Activated T-cell treated with anti-CD3 and anti-CD28 coated beads, Interleukin-2, amount 50 U/mL, for 24 hours (primary cell): Measurements from ENCODE around the gene SCUBE2.

ENCODE experiments used
- DNase-seq: peaks from one replicate; pipeline ENCODE4 v3.0.0-alpha.2; 2020
- H3K27ac Mint-ChIP-seq: 2 replicates; pipeline ENCODE4 v1.8.0; 2020; ENCODE audit warnings: mild to moderate bottlenecking, mixed read lengths
- H3K27me3 Mint-ChIP-seq: 2 replicates; pipeline ENCODE4 v1.8.0; 2020; ENCODE audit warnings: mixed read lengths
- H3K36me3 Mint-ChIP-seq: 2 replicates; pipeline ENCODE4 v1.8.0; 2020; ENCODE audit warnings: low read depth, mixed read lengths
- H3K4me1 Mint-ChIP-seq: 2 replicates; pipeline ENCODE4 v1.8.0; 2020; ENCODE audit warnings: low read depth, mixed read lengths
- H3K4me3 Mint-ChIP-seq: 2 replicates; pipeline ENCODE4 v1.8.0; 2020; ENCODE audit warnings: mild to moderate bottlenecking, moderate library complexity, mixed read lengths
- H3K9me3 Mint-ChIP-seq: 2 replicates; pipeline ENCODE4 v1.8.0; 2020; ENCODE audit warnings: mixed read lengths

Gene SCUBE2

GRCh38 chr11:9091044-9091922 is at the start of gene SCUBE2:
Gene SCUBE2 (minus strand): TSS chr11:9091599. CDS start chr11:9091528, 71 bp downstream.
- Mint-ChIP-seq H3K9me3 (no peaks in the 10 kb centered on the region), H3K36me3 (no peaks in the 10 kb centered on the region), H3K4me3 (peak within 1 kb of the TSS; percentile 51), H3K4me1 (peaks cover 4% of the 10 kb centered on the region), H3K27ac (no peak within 1 kb of the TSS), H3K27me3 (peaks cover 79% of the 10 kb centered on the region)
- DNase-seq: no peak

- Mint-ChIP-seq H3K27me3 (no peaks in the 10 kb centered on the region), H3K27ac (no peak overlapping the region), H3K4me1 (peaks cover 39% of the 10 kb centered on the region), H3K4me3 (no peak overlapping the region), H3K36me3 (peaks cover 64% of the 10 kb centered on the region), H3K9me3 (no peaks in the 10 kb centered on the region)
- DNase-seq: no peak
These were observed 49.8 kb upstream of the SCUBE2 start for GRCh38 chr11:9141186-9141585.

DNA sequence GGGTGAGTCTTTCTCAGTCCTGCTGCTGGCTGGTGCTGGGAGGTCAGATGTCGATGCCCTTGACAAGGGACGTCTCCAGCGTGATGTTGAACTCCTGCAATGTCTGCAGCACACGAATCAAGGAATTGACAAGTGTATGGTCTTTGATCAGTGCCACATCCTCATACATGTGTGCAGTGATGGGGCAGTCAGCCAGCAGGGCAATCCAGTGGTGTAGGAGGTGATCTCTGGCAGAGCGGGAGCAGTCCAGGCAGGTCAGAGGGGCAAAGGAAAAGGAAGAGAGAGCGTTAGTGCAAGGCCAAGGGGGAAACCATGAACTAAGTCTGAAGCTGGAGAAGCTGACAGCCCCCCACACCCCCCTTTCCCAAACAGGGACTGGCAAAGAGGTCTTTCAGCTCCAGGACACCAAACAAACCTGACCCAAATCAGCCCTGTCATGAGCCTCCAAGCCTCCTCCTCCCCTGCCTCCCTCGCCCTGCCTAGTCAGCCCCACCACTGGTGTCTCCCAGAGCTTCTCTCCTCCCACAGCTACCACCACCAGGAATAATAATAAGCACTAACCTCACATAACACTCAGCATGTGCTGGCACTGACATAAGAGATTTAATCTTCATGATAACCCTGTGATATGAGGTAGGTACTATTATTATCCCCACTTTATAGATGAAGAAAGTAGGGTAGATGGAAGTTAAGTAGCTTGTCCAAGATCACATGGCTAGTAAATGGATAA is 48.4 kb upstream of the SCUBE2 start:
- H3K36me3 Mint-ChIP-seq: peaks cover 52% of the 10 kb centered on the region
- H3K4me3 Mint-ChIP-seq: no peak overlapping the region
- DNase-seq: no peak
- H3K9me3 Mint-ChIP-seq: no peaks in the 10 kb centered on the region
- peak overlapping the region; percentile 5 for H3K27ac Mint-ChIP-seq
- peaks cover 36% of the 10 kb centered on the region for H3K4me1 Mint-ChIP-seq
- no peaks in the 10 kb centered on the region for H3K27me3 Mint-ChIP-seq

DNA sequence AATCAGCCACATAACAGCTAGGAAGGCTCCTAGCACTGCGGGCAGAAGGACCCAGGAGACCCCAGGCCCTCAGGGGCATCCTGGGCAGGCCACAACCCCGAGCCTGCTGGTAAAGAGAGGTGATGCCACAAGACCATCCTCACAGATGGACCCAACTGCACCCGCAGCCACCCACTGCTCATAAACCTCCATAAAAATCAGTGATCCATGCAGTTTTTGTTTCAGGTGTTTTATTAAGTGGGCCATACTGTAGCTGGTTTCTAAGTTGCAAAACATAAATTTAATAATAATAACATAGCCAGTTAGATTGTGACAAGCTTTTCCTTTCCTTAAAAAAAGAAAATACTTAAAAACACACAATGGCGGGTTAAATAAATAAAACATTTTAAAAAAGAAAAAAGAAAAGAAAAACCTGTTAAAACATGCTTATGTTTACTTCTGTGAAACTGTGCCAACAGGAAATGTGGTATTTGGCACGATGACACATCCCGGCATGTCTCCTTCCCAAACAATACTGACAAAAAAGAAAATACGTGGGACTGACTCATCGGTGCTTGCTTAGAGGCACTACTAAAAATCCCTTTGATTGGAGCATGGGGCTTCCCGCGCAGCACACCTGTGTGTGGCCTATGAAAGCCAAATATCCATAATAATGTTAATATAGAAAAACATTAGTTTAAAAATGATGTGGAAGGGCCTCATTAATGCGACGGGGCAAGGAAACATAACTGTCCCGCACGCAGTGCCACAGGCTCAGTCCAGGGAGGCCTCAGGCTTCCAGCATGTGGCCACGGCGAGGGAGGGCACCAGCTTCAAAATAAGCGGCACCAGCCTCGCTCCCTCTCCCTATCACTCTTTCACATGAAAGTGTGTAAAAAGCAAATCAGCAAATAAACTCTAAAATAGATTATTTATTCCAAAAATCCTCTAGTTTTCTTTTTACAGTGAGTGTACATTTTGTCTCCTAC is 47.5 kb upstream of the SCUBE2 start:
- H3K9me3 Mint-ChIP-seq: no peaks in the 10 kb centered on the region
- H3K4me1 Mint-ChIP-seq: peaks cover 36% of the 10 kb centered on the region
- no peak for DNase-seq
- H3K4me3 Mint-ChIP-seq: no peak overlapping the region
- no peaks in the 10 kb centered on the region for H3K27me3 Mint-ChIP-seq
- H3K27ac Mint-ChIP-seq: peak overlapping the region; percentile 5
- peaks cover 43% of the 10 kb centered on the region for H3K36me3 Mint-ChIP-seq

- Mint-ChIP-seq H3K27ac (peak overlapping the region; percentile 75), H3K27me3 (no peaks in the 10 kb centered on the region), H3K9me3 (no peaks in the 10 kb centered on the region), H3K4me3 (no peak overlapping the region), H3K4me1 (peaks cover 36% of the 10 kb centered on the region), H3K36me3 (peaks cover 36% of the 10 kb centered on the region)
- no peak for DNase-seq
These were observed 46.7 kb upstream of the SCUBE2 start for GRCh38 chr11:9138133-9138453.

GRCh38 chr11:9137293-9138132 is 46.1 kb upstream of the SCUBE2 start:
- Mint-ChIP-seq H3K4me1 (peaks cover 36% of the 10 kb centered on the region), H3K27ac (peak overlapping the region; percentile 75), H3K9me3 (no peaks in the 10 kb centered on the region), H3K36me3 (peaks cover 30% of the 10 kb centered on the region), H3K4me3 (no peak overlapping the region), H3K27me3 (no peaks in the 10 kb centered on the region)
- DNase-seq: peak; percentile 82

- peaks cover 36% of the 10 kb centered on the region for H3K4me1 Mint-ChIP-seq
- H3K9me3 Mint-ChIP-seq: no peaks in the 10 kb centered on the region
- no peak overlapping the region for H3K27ac Mint-ChIP-seq
- DNase-seq: no peak
- no peaks in the 10 kb centered on the region for H3K27me3 Mint-ChIP-seq
- no peak overlapping the region for H3K4me3 Mint-ChIP-seq
- peaks cover 24% of the 10 kb centered on the region for H3K36me3 Mint-ChIP-seq
These were observed 45.3 kb upstream of the SCUBE2 start for GRCh38 chr11:9136741-9137140.

DNA sequence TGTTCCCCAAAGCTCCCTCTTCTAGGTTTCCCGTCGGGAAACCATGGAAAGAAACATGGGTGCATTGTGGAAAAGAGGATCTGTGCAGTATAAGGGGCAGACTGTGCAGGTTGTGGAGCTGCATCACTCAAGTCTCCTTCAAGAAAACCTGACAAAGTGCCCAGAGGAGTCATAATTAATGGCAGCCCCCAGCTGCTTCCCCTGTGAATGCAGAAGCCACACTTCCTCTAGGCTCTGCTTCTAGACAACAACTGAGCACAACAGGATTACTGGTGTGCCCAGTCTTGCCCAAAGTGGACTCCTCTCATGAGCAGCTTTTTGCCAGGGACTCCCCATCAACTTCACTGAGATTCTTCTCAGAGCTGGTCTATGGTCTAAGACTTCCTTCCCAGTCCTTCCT is 42.6 kb upstream of the SCUBE2 start:
- peaks cover 7% of the 10 kb centered on the region for H3K36me3 Mint-ChIP-seq
- H3K27ac Mint-ChIP-seq: no peak overlapping the region
- DNase-seq: no peak
- H3K9me3 Mint-ChIP-seq: no peaks in the 10 kb centered on the region
- H3K4me1 Mint-ChIP-seq: peaks cover 19% of the 10 kb centered on the region
- no peak overlapping the region for H3K4me3 Mint-ChIP-seq
- no peaks in the 10 kb centered on the region for H3K27me3 Mint-ChIP-seq

GRCh38 chr11:9132203-9132878 is 40.9 kb upstream of the SCUBE2 start:
- no peak overlapping the region for H3K27ac Mint-ChIP-seq
- DNase-seq: no peak
- no peaks in the 10 kb centered on the region for H3K27me3 Mint-ChIP-seq
- H3K4me1 Mint-ChIP-seq: peaks cover 5% of the 10 kb centered on the region
- no peaks in the 10 kb centered on the region for H3K9me3 Mint-ChIP-seq
- peaks cover 2% of the 10 kb centered on the region for H3K36me3 Mint-ChIP-seq
- H3K4me3 Mint-ChIP-seq: no peak overlapping the region

GRCh38 chr11:9130297-9130696 is 38.9 kb upstream of the SCUBE2 start:
- DNase-seq: no peak
- Mint-ChIP-seq H3K4me3 (no peak overlapping the region), H3K36me3 (no peaks in the 10 kb centered on the region), H3K27me3 (no peaks in the 10 kb centered on the region), H3K27ac (no peak overlapping the region), H3K4me1 (peaks cover 8% of the 10 kb centered on the region), H3K9me3 (no peaks in the 10 kb centered on the region)

GRCh38 chr11:9126636-9127035 is 35.2 kb upstream of the SCUBE2 start:
- no peaks in the 10 kb centered on the region for H3K9me3 Mint-ChIP-seq
- DNase-seq: no peak
- H3K4me3 Mint-ChIP-seq: no peak overlapping the region
- no peaks in the 10 kb centered on the region for H3K36me3 Mint-ChIP-seq
- H3K27ac Mint-ChIP-seq: no peak overlapping the region
- peaks cover 6% of the 10 kb centered on the region for H3K27me3 Mint-ChIP-seq
- H3K4me1 Mint-ChIP-seq: peaks cover 8% of the 10 kb centered on the region

- Mint-ChIP-seq H3K4me1 (peaks cover 8% of the 10 kb centered on the region), H3K27me3 (peaks cover 6% of the 10 kb centered on the region), H3K9me3 (no peaks in the 10 kb centered on the region), H3K4me3 (no peak overlapping the region), H3K27ac (no peak overlapping the region), H3K36me3 (no peaks in the 10 kb centered on the region)
- no peak for DNase-seq
These were observed 33.9 kb upstream of the SCUBE2 start for GRCh38 chr11:9125185-9125886.
